ENCODE results near the gene BTN1A1.
"Not testable (repeated sequence)": the region's sequence is repeated elsewhere in the genome, so short reads cannot be mapped to it uniquely, and the experiment has no call there.

BTN1A1 gene

GRCh38 chr6:26500102-26500501, at the start of gene BTN1A1:
Gene BTN1A1 (plus strand): TSS chr6:26500303. CDS start chr6:26501287, 984 bp downstream.
- DNase-seq, result no peak

- DNase-seq, result no peak
These were observed 47.4 kb upstream of the BTN1A1 start for GRCh38 chr6:26452631-26453235.

GRCh38 chr6:26454631-26455030, 45.5 kb upstream of the BTN1A1 start:
- no peak for DNase-seq

DNA sequence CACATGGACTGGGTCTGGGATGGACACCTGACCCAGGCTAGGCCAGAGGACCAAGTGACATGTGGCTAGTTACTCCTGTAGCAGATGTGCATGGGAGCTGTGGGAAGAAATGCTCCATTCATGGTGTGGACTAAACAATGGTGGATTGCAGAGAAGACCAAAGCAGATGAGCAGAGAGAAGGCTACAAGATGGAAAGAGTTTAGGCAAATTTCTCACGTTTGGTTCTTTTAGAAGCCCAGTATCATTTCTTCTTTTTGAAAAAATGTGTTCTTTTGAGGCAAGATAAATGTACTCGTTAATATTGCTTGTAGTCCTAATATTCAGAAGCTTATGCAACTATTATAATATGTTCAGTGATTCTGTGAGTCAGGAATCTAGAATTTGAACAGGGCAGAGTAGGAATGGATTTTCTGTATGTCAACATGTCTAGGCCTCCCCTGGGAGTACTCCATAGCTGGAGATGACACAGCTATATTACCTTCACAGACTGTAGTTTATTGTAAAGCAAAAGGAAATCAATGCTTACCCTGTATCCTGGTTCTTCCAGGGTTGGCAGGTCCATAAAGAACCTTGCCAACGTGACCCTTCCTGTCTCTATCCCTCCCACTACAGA, 44.6 kb upstream of the BTN1A1 start:
- no peak for DNase-seq

- peak; percentile 51 to 52 for DNase-seq
These were observed 42.8 kb upstream of the BTN1A1 start for GRCh38 chr6:26457264-26457805.

GRCh38 chr6:26457806-26458688, 42.1 kb upstream of the BTN1A1 start, which contains the start of gene BTN2A1:
Gene BTN2A1 (plus strand): TSS chr6:26457955. CDS start chr6:26458637, 682 bp downstream.
- peak; percentile 67 to 71 for DNase-seq

GRCh38 chr6:26459023-26459810, 40.9 kb upstream of the BTN1A1 start:
- DNase-seq, result no peak

DNA sequence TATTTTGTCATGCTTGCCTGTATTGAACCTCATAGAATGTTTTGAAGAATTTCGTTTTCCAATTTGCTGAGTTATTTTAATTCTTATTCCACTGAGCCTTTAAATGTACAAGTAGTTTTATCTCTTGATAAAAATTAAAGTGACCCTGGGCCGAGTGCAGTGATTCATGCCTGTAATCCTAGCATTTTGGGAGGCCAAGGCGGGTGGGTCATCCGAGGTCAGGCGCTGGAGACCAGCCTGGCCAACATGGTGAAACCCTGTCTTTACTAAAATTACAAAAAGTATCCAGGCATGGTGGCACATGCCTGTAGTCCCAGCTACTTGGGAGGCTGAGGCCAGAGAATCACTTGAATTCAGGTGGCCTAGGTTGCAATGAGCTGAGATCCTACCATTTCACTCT, 38.8 kb upstream of the BTN1A1 start:
- DNase-seq, result not testable (repeated sequence)

- DNase-seq, result no peak
These were observed 36.1 kb upstream of the BTN1A1 start for GRCh38 chr6:26464014-26464413.

- DNase-seq, result no peak
These were observed 35.5 kb upstream of the BTN1A1 start for GRCh38 chr6:26464416-26465131.

DNA sequence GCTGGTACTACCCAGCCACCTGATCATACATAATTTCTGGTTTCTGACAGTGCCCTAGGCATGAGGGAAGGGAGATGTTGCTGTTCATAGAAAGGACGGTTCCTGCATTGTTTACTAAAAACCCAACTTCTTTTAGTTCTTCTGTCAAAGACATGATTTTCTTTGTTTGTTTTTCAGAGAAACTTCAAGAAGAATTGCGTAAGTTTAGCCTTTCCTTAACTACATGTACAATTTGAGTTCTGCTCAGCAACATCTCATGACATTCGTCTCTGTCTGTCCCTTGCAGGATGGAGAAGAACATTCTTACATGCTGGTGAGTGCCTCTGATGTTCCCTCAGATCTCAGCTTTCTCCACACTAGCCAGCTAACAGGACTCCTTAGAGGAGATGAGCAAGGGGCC, 34.3 kb upstream of the BTN1A1 start:
- no peak for DNase-seq

DNA sequence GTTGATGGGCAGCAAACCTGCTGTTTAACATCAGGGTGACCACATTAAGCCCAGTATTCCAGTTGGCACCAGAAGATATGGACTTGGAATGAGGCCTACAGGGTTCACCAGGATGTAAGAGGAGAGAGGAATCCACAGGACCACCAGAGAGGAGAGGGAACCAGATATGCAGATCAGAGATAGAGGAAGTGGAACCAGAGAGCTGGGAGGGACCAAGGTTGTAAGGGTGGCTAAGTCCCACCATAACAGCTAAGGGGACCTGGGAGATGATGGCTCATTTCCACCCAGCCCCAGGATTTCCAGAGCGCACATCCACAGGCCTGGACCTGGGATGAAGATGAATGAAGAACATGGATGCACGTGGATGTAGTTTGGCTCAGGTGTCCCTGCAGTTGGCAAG, 31.3 kb upstream of the BTN1A1 start:
- DNase-seq, result no peak

GRCh38 chr6:26470643-26471042, 29.5 kb upstream of the BTN1A1 start:
- no peak for DNase-seq

DNA sequence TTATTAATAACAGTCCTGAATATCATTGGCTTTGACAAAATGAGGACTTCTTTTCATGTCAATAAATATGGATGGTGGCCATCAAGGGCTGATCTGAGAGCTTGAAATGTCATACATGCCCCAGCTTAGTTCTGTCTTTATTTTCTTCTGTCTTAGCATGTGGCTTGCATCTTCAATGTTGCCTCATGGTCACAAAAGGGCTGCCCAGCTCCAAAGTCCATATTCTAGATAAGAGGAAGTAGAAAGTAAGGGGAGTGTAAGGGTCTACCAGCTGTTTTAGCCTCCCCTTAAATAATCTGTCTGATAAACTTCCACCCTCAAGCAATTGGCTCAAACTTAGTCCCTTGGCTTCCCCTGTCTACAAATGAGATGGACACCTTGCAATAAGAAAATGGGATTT, 28.1 kb upstream of the BTN1A1 start:
- DNase-seq, result no peak

- DNase-seq, result no peak
These were observed 27.4 kb upstream of the BTN1A1 start for GRCh38 chr6:26472549-26473290.

GRCh38 chr6:26473429-26473757, 26.7 kb upstream of the BTN1A1 start:
- no peak for DNase-seq

GRCh38 chr6:26473758-26474438, 26.2 kb upstream of the BTN1A1 start:
- DNase-seq, result peak; percentile 74 to 76

DNA sequence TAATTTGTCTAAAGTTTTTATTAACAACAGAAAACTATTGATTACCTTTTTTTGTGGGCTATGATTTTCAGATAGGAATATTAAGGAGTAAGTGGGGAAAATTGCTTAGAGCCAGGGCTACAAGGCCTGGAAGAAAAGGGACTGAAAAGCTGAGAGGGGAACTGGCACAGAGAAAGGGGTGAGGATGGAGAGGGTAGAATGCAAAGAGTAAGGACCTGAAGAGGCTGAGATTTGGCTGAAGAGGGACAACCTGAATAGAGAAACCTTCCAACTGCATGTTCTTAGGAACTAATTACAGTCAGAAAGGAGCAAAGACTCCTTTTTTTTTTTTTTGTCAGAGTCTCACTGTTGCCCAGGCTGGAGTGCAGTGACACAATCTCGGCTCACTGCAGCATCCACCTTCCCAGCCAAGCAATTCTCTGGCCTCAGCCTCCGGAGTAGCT, 25.6 kb upstream of the BTN1A1 start:
- DNase-seq, result peak in 1 of 2 experiments; percentile 24

DNA sequence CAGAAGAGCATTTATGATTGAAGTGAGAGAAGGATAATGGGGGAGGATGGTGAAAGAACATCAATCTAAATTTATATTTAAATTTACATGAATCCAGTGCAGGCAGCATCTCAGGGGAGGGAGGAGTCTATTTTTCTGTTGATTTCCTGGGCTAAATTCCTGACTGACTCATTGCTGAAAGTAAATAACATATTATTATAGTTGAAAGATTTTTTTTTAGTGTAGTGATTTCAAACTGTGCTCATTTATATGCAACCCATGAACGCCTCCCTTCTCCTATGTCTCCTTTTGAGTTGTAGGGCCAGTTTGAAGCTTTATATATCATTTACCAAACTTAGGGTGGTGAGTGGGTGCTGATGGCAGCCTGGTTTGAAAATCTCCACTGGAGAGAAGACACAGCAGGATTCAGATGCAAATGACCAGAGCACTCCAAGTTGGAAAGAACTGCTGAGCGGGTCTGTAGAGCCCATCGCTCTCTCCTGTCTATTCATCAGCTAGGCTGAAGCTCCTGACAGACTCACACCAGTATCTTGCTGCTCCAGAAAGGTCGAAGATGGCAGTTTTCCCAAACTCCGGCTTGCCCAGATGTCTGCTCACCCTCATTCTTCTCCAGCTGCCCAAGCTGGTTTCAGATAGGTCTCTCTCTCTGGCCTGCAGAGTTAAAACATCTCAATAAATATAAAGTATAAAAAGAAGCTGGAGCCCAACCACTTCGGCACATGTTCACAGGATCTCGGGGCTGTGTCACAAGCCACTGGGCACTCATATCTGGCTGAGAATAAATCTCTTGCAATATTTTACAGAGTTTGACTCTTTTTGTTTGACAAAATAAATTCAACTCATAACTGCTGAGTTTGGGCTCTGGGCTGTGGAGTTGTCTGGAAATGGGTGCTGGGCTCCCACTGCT, 24.0 kb upstream of the BTN1A1 start:
- no peak for DNase-seq

DNA sequence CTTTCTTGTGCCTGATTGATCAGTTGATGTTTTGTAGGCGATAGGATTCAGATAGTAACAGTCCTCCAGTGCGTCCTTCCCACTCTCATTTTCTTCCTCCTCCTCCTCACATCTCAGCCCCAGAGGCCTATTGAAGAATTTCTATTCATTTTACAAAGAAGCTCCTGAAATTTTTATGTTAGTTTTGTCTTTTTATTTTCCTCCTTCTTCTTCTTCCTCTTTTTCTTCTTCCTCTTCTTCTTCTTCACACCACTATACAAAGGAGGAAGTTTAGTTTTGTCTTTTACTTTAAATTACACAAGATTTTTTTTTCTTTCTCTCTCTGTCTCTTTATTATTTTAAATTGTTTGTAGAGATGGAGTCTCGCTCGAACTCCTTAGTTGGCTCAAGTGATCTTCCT, 23.2 kb upstream of the BTN1A1 start:
- DNase-seq, result no peak

Data from activated T-cell treated with anti-CD3 and anti-CD28 coated beads, Interleukin-2, amount 50 U/mL, for 48 hours (primary cell).